NCI-H226 (cell line): ENCODE data around the gene C19orf47.

Experiments
- DNase-seq: peaks from one replicate; pipeline ENCODE4 v3.0.0-alpha.2; 2015

Gene C19orf47

DNA sequence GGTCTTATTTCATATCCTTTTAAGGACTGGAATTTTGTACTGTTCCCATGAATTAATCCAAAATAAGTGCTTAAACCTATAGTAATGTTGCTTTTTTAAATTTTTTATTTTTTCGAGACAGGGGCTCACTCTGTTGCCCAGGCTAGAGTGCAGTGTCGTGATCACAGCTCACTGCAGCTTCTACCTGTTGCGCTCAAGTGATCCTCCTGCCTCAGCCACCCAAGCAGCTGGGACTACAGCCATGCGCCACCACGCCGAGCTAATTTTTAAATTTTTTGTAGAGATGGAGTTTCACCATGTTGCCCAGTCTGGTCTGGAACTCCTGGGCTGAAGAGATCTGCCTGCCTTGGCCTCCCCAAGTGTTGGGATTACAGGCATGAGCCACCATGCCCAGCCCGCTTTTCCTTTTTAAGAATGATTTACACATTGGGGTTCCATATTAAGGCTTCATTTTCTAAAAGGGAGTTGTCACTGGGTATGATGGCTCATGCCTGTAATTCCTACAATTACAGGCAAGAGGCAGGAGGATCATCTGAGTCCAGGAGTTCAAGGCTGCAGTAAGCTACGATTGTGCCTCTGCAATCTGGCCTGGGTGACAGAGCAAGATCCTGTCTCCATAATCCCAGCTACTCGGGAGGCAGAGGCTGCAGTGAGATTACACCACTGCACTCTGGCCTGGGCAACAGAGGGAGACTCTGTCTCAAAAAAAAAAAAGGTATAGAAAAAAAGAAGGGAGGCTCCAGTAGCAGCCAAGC lies 34.8 kb downstream of the C19orf47 start:
- DNase-seq: no peak

DNA sequence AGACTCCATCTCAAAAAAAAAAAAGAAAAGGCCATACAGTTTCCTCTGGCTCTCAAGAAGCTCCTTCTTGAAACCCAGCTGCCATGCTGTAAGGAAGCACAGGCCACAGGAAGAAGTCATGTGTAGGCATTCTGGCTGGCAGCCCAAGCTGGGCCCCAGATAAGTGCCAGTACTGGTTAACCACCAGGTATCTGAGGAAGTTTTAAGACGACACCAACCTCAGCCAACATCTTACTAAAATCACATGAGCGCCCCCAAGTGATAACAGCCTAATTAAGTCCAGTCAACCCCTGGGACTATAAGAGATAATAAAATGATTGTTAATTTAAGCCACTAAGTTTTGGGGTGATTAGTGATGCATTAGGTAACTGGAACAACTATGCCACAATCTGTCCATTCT lies 35.7 kb downstream of the C19orf47 start:
- no peak for DNase-seq

DNA sequence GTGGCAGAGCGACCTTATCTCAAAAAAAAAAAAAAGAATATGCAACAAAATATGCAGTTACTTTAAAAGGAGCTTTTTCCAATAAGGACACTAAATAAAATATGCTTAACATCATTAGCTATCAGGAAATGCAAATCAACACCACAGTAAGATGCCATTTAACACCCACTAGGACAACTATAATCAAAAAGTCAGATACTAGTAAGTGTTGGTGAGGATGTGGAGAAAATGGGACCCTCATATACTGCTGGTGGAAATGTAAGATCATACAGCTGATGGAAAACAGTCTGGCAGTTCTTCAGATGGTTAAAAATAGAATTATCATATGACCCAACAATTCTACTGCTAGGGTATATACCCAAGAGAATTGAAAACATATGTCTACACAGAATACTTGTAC lies 38.5 kb downstream of the C19orf47 start:
- no peak for DNase-seq

DNA sequence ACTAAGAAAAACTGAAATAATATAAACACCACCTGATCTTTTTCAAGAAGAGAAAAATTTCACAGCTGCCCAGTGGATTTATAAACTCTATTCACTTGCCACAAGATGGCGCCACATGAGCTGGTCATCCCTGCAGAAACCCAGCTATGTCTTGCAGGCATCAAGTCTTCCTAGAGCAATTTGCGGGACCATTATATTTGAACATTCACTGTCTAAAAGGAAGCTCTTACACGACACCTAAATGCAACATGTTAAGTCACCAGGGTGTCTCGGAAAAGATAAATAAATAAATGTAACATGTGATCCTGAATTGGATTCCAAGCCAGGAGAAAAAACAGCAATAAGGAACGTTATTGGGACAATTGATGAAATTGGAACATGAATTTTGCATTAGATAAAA lies 42.8 kb downstream of the C19orf47 start:
- DNase-seq: peak; percentile 61

DNA sequence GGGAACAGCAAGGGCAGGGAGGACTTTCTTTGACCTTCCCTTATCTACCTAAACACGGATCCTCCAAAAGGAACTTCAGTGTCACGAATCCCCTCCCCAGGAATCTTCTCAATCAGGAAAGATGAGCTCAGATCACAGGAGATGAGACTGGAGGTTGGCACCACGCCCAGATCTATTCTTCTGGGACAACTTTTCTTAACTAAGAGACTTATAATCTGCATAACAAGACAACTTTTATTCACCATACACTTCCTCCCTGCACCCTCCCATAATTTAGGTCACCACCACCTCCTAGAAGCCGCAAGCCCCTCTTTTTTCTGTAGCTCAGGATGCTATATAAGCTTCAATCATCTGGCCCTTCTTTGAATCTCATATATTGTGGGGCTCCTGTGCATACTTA lies 43.9 kb downstream of the C19orf47 start:
- DNase-seq: no peak

DNA sequence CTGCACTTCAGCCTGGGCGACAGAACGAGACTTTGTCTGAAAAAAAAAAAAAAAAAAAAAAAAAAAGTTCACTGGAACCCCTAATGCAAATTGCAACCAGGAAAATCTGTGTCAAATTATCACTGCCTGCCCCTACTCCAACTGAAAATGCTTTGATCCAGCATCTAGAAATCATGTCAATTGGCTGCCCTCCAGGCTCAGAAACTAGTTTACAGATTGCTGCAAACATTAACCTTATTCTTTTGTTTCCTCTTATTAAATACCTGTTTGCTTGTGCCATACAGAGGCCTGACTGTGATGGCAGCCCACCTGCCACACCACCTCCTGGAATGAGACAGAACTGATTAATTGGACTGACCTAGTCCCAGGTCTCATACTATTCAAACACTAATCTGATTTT lies 44.4 kb downstream of the C19orf47 start:
- no peak for DNase-seq

DNA sequence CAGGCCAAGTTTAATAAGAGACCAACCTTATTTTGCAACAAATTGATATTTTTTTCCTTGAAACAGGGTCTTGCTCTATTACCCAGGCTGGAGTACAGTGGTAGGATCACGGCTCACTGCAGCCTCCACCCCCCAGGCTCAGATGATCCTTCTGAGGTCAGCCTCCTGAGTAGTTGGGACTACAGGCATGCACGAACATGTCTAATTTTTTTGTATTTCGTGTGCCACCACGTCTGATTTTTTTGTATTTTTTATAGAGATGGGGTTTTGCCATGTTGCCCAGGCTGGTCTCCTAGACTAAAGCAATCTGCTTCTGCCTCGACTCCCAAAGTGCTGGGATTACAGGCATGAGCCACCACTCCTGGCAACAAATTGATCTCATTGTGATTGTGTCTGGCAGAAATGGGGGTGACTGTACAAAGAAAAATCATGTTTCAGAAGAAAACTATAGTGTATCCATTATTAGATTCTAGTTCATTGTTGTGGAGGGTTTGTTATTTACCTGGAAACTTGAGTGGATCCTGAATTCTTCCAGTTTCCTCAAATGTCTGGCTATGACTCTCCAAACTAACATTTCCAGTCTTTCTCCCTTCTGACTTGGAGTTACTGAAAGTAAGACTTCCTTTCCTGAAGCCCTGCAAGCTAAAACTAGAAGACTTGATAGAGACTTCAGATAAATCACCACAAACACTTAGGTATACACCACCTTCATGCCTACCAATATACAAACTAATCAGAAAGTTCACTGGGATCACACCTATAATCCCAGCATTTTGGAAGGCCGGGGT lies 45.8 kb downstream of the C19orf47 start:
- DNase-seq: no peak

DNA sequence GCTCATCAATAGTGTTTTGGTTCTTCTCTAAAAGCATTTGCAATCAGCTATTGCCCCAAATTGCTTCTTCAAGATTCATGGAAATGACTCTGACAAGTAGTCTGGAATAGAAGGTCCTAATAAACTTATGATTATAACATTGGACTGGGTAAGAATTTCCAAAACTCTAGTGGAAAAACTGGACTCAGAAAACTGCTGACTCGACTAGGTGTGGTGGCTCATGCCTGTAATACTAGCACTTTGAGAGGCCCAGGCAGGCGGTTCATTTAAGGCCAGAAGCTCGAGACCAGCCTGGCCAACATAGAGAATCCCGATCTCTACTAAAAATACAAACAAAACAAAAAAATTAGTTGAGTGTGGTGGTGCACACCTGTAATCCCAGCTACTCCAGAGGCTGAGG lies 47.5 kb downstream of the C19orf47 start:
- DNase-seq: no peak

DNA sequence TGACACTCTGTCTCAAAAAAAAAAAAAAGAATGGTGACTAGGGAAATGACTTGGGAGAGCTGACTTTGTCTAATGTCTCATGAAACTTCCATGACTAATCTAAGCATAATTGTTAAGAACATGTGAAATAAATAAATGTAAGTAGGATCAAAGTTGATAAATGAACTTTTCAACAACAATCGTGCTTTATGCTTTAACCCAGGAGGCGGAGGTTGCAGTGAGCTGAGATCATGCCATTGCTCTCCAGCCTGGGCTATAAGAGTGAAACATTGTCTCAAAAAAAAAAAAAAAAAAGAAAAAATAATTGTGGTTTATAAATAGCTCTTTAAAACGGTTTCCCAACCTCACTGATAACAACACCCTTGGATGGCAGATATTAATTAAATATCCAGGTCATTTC lies 50.2 kb downstream of the C19orf47 start:
- no peak for DNase-seq

DNA sequence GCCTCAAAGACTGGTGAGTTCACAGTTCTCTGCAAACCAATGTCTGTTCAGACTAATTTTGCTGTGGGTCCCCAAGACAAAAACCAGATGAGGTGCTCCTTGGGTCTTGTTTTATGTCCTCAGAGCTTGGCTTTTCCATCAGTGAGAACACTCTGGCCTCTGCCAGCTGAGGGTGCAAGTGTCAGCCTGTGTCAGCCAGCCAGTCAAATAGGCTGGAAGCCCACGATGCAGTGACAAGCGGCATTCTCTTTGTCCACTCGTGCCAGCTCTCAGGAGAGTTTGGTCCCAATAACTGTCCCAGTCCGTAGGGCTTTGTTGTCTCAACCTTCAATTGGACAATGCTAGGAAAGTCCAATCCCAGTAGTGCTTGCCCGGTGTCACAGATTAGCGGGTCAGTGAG lies 53.6 kb downstream of the C19orf47 start:
- no peak for DNase-seq

DNA sequence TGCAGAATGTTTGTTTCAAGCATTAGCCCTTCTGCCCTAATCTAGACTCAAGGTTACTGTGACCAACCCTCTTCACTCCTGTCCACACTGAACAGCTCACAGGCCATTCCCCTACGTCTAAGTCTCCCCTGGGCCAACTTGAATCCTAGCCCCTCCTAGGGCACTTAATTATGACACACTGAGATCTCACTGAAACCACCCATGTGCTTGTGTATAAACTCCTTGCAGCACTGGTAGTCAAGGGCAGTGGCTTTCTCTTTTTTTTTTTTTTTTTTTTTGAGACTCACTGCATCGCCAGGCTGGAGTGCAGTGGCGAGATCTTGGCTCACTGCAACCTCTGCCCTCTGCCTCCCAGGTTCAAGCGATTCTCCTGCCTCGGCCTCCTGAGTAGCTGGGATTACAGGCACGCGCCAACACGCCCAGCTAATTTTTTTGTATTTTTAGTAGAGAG lies 61.2 kb downstream of the C19orf47 start:
- DNase-seq: no peak

DNA sequence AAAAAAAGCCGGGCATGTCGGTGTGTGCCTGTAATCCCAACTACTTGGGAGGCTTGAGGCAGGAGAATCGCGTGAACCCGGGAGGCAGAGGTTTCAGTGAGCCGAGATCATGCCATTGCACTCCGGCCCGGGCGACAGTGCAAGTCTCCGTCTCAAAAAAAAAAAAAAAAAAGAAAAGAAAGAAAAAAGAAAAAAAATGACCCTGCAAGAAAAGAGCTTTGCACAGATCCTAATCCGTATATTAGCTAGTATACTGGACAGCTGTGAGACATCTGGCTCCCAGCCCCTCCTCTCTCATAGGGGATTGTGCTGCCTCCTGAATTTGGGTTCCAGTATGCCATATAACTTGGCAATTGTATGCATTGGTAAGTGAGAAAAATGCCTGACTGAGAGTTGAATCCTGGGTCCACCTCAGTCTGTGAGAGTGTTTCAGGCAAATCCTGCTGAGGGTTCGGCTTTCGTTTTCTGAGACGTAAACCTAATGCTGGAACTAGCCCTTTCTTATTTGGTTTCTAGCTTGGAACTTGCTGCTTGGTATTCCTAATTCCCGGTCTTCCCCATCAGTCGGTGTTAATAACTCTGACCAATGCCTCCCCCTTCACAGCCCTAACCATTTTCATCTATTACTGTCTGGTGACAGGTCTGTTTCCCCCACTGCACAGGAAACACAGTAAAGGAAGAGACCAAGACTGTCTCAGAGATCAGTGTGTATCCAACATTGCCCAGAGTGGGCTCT lies 61.8 kb downstream of the C19orf47 start:
- DNase-seq: no peak

DNA sequence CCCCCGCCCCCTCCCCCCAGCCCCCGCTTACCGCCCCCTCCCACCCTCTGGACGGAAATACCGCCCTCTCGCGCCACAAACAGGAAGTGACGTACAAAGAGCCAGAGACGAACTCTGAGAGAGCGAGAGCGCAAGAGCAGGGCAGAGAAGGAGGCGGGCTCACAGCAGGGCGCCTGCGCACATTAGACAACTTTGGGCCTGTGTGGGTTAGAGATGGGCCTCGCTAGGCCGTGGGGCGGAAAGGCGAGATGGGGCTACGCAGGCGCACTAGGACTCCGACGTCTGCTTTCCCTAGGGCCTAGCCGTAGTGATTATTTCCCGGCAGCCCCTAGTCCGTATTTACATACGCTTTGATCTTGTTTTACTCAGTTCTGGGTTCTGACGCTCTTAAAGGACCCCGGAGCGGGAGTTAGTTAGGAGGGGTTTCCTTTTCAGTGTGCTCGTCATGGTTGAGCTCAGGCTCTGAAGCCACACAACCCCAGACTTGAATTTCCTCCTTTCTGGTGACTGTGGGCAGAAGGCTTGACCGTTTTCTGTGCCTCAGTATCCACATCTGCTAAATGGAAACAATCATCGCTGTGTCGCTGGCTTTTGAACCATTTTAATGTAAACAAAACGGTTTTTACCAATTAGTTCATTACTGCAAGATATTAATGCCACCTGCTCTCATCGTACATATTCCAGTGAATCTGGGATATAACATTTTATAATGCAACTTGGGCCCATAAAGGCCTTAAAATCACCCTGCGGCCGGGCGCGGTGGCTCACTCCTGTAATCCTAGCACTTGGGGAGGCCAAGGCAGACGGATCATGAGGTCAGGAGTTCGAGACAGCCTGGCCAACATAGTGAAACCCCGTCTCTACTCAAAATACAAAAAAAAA lies 62.6 kb downstream of the C19orf47 start:
- peak; percentile 99 for DNase-seq

DNA sequence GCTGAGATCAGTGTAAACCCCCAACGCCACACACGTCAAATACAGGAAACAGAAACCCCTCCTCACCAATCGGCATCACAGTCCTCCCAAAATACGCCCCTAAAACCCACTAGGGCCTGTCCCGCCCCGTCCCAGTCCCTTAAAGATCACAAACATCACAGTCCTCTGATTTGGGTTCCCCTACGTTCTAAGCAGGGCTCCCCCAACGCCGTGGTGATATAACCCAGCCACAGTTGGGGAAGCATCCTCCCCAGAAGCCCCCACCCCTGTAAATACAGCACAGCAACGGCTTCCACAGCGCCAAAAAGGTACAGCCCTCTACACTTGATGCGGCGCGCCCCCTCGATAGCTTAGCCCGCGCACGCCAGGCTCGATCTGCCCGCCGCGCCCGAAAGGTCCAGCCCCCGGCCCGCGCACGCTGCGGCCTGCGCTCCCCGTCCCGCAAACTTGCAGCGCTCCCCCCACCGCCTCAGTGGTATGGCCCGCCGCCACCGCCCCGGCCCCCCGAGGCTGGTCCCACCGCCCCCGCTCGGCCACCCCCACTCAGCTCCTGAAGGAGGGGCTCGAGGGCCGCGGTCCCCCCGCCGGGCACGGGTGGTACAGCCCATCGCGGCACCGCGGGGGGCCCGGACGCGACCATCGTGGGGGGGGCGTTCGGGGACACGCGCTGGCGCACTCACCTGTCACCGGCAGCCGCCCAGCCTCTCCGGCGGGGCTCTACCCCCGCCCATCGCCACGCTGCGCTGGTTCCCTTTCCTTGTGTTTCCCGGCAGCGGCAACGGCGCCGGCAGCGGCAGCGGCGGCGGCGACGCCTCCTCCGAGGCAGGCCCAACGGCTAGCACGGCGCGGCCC lies 63.5 kb downstream of the C19orf47 start, which contains the start of gene AKT2:
Gene AKT2 (minus strand): TSS at position 845 of the 852 bp plus-strand sequence. CDS start 20,078 bp downstream, outside the sequence.
- peak; percentile 7 for DNase-seq

DNA sequence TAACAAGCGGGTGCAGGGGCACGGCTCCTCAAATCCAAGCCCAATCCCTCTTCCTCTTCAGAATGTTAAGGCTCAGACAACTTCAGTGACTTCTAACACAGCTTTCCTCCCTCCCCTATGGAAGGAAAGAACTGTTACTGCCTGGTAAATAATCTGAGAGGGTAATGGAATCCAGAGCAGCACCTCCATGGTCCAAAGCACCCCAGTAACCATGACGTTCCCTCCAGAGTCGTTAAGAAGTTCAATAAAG lies 64.0 kb downstream of the C19orf47 start:
- DNase-seq: no peak

DNA sequence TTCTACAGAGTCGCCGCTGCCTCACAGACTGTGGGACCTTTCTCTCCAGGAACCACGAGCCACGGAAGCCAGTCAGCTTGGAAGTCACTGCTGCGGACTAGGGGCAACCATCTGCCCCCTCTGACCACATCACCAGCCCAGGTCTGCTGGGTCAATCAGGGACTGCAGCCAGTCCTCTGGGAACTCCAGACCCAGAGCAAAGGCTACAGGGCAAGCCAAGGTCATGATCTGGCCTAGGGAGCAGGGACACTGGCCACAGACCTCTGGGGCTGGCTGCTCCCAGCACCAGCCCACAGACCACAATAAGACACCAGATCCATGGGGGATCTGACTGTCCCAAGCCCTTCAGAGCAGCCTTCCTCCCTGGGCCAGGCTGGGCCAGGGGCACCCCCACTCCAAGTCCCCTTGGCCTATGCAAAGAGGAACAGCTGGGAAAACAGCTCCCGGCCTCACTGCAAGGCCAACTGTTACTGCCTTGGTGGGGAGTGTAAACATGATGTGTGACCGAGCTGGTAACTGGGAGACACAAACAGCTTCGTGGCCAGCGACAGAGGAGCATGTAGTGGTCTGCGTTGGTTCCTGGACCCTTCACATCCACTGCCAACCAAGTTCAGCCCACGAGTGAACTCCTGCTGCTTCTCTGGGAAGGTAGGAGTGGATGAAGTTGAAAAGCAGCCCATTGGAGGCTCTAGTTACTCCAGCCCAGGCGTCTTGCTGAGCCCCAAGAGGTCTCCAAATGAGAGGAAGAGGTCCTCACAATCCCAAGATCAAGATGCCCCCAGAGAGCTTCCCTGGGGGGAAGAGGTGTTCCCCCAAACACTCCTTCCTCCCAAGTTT lies 64.6 kb downstream of the C19orf47 start:
- DNase-seq: no peak

DNA sequence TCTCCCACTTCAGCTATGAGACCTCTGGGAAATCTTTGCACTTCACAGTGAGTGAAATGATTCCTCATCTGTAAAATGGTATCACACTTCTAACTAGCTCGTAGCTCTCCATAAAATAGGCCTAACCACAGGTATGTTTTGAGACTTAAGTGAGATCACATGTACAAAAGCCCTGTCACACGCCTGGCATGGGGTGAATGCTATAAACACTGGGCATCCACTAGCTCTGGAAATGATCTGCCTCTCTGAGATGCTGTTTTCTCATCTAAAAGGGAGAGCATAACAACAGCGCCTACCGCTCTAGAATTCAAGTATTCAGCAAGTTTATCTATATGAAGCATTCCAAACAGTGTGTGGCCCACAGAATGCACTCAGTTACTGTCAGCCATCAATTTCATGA lies 65.3 kb downstream of the C19orf47 start:
- no peak for DNase-seq

DNA sequence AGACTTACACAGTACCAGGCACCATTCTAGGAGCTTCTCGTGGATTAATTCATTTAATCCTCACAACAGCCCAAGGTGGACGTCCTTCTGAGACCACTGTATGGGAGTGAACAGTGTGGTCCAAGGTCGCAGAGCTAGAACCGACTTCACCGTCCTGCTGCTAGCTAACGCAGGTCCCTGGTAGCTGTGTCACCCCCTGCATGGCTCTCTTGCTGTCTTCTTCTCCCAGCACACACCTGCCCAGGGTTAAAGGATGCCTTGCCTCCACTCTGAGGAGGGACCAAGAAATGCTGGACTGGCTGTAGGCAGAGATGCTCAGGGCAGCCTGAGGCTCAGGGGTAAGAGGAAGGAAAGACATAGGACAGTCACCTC lies 66.0 kb downstream of the C19orf47 start:
- DNase-seq: no peak

DNA sequence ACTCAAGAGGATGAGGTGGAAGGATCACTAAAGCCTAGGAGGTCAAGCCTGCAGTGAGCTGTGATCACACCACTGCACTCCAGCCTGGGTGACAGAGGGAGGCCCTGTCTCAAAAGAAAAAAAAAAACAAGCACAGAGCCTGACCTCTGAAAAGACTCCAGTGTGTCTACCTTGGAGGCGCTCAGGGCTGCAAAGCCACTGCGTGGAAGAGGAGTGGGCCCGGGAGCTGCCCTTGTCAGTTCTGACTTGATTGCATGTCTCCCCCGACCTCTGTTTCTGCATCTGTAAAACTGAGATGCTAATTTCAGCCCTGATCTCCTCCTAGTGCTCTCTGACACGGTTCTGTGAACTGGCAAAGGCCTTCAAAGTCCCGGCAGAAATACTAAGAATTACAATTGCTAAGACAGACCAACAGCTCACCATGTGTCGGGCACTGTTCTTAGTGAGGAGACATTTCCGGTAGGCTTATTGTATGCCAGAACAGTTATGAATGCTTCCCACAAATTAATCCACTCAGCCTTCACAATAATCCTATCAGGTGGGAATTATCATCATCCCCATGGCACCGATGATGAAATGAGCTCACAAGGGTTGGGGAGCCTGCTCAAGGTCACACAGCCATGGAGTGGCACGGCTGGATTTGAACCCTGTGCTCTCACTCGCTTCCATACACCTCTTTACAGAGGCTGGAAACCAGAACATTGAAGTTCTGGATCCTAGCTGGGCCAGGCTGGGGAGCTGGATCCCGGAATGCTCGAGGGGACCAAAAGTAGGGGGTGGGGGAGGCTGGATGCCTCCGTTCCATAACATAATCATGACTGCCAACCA lies 66.6 kb downstream of the C19orf47 start:
- DNase-seq: no peak

DNA sequence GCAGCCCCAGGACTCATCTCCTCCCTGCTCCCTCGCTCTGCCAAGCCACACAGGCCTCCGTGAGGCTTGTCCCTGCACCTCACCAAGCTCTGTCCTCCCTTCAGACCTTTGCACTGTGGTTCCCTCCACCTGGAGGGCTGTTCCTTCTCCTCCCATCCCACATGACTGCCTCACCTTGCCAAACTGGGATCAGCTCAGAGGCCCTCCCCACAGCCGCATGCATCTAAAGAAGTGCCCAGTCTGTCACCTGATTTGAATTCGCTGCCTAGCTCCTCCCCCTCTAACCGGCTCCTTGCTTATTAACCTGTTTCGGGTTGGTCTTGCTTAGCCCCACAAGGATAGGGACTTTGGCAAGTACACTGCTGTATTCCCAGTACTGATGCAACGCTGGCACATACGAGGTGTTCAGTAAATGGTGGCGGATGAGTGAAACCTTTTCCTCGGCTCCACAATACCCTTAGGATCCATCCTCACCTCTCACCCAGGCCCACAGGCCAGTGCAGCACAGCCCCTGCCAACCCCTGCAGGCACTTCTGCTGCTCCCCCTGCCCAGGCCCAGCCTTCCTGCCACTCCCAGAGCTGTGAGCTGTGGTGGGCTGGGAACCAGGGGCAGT lies 67.5 kb downstream of the C19orf47 start:
- DNase-seq: no peak
